HG02571 (cell line): Measurements from ENCODE around the gene CTNNBL1.
"Not testable (repeated sequence)": the region's sequence is repeated elsewhere in the genome, so short reads cannot be mapped to it uniquely, and the experiment has no call there.

ENCODE experiments used
- ATAC-seq: cut with Tn5 transposase; IDR thresholded peaks from one replicate; pipeline ENCODE4 v1.9.1; 2021; ENCODE audit warnings: mild to moderate bottlenecking, moderate library complexity; ENCODE audit not compliant: unreplicated experiment

CTNNBL1 gene

GRCh38 chr20:37706298-37706697 lies 12.5 kb downstream of the CTNNBL1 start:
- ATAC-seq = no peak

GRCh38 chr20:37711001-37711400 lies 17.2 kb downstream of the CTNNBL1 start:
- ATAC-seq = no peak

GRCh38 chr20:37711994-37712964 lies 18.4 kb downstream of the CTNNBL1 start:
- no peak for ATAC-seq

DNA sequence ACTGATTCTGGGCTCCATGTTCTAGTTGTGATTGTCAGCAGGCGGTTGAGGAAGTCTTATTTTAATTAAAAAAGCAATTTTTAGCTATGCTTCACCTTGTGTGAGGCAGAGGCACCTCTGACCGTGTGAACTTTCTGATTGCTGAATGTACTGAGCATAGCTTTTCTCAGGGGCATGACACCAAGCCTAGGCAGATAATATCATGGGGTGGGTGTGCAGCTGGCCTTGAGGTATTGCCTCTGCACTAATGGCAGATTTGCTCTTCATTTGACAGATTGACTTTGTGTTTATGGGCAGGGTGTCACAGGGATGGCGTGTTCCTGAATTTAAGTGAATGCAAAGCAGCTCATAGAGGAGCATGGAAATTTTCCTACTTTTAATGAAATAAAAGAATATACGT lies 19.6 kb downstream of the CTNNBL1 start:
- no peak for ATAC-seq

DNA sequence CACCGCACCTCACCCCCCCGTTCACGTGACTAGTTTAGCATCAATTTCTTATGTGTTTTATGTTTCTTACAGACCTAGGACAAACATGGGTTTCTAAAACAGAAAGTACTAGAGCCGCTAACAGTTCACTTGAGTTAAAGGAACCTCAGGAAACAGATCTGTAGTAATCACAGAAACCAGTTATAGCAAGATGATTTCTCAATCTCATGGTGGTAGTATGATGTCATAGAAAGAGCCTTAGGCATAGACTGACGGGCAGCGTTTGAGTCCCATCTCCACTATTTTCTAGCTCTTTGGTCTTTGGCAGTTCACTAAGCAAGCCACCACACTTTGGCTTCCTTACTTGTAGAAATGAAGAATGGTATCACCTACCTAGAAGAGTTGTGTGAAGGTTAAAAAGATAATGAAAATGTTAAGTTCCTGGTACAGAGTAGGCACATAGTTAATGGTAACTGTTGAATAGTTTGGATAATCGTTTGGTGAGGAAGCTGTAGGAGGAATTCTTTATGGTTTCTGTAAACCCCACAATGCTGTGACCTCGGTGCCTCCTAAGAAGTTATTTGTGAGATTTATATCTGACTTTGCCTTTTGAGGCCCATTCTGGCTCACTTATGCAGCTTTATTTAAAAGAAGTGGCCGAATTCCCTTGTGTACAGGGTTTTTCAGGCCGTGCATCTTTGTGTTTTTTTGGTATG lies 21.3 kb downstream of the CTNNBL1 start:
- no peak for ATAC-seq

GRCh38 chr20:37721751-37722150 lies 27.9 kb downstream of the CTNNBL1 start:
- no peak for ATAC-seq

GRCh38 chr20:37722312-37722711 lies 28.5 kb downstream of the CTNNBL1 start:
- not testable (repeated sequence) for ATAC-seq

DNA sequence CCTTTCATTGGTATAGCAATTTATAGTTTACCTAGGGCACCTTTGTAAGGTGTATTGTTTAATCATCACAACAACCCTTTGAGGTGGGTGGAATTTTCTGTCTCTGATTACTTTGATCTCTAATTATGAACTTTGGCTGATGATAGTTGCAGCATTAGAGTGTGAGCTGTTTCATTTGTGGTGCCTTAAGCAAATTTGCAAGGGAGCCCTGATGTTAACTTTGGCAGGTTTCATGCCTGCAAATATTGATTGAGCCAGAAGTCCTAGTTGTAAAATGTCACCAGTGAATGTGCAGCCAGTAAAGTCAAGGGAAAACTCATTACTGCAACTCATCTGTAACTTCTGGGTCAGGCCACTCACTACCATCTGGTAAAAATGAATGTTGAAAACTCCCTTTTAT lies 29.8 kb downstream of the CTNNBL1 start:
- ATAC-seq = no peak

GRCh38 chr20:37725165-37725564 lies 31.3 kb downstream of the CTNNBL1 start:
- no peak for ATAC-seq

- no peak for ATAC-seq
Measured at GRCh38 chr20:37725855-37726254, 32.0 kb downstream of the CTNNBL1 start.

DNA sequence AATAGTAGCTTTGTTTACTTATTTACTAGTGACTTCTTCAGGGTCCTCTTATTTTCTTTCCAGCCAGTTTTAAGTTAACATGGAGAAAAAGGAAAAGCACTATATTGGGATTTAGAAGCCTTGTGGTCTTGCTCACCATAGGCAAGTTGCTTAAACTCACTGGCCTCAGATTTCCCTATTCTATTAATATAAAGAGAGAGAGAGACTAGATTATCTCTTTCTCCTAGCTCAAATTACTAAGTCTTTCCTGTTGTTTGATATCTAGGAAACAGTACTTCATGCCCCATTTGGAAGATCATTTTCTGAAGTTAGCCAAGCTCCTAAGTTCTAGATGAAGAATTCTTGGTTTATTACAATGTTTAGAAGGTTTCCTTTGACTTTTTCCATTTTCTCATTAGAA lies 32.5 kb downstream of the CTNNBL1 start:
- ATAC-seq = no peak

- ATAC-seq = no peak
Measured at GRCh38 chr20:37726971-37727956, 33.4 kb downstream of the CTNNBL1 start.

- no peak for ATAC-seq
Measured at GRCh38 chr20:37727957-37728634, 34.3 kb downstream of the CTNNBL1 start.

GRCh38 chr20:37728635-37728983 lies 34.8 kb downstream of the CTNNBL1 start:
- no peak for ATAC-seq

DNA sequence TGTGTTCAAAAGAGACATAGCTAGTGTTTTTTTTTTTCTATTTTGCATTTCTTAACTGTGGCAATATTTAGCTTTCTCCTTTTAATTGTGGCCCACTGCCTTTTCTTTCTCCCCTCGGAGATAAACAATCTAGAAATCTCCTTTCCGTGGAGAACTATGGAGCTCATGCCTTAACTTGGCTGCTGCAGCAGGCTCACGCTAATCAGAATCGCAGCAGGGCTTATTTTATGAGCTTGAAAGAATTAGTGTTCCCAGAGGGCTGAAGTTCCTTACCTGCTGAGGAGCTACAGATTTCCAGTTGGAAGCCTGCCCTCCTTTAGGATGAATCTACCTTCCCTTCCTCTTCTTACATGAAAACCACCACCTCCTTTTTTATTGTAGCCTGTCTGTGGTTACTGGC lies 35.6 kb downstream of the CTNNBL1 start:
- ATAC-seq = no peak

DNA sequence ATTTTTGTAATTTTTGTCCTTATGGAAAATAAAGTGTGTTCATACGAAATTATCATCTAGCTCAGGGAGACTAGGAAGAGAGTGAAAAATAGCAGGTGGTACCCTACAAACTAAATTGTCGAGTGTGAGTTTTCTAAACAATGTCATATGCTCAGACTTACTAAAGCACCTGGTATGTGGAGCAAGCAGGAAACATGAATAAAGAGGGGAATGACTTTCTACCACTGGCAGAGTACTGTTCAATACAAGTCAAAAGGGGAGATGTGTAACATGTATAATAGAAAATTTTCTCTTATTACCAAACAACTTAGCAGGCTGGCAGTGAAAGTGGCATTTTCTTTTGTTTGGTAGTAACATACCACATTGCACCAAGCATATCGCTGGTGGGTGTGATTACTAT lies 36.1 kb downstream of the CTNNBL1 start:
- no peak for ATAC-seq

GRCh38 chr20:37733416-37733815 lies 39.6 kb downstream of the CTNNBL1 start:
- no peak for ATAC-seq

DNA sequence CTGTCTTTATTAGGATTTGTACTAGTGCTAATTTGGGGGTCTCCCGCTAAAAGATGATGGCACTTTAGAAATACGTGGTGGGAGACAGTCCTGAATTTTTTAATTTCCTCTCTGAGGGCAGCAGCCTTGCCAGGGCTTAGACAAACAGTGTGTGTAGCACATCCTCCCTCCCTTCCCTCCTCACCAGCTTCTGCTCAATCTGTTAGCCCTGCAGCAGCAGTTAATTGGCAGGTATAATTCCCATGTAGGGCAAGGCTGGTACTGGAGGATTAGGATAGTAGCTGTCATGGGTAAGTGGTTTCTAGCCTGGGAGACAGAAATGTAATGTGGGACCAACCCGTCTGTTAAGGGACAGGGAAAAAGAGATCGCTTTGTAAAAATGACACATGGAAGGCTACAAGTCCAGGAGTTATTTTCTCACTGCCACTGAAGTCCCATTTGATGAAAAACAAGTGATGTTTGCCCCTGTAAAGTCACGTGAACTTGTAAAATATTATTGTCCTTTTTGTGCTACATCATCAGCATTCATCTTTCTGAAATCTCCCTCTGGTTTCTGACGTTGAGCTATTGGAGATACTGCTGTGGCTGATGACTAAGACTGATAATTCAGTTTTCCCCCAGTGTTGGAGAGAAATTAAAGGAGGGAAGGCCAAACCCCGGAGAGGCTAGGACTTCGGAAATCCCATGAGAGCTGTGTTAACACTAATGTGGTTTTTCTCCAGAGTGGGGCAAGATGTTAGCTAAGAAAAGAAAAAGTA lies 40.6 kb downstream of the CTNNBL1 start:
- no peak for ATAC-seq

GRCh38 chr20:37735541-37735940 lies 41.7 kb downstream of the CTNNBL1 start:
- ATAC-seq = no peak

- ATAC-seq = no peak
Measured at GRCh38 chr20:37736132-37736531, 42.3 kb downstream of the CTNNBL1 start.
